NCI-H446 treated with DMSO at 0.1 percent for 48 hours (cell line): ENCODE results near the gene WASF2.
"Not testable (repeated sequence)": the region's sequence is repeated elsewhere in the genome, so short reads cannot be mapped to it uniquely, and the experiment has no call there.

Experiments
- DNase-seq: peaks from one replicate; lab custom pipeline; 2025; lab: John Stamatoyannopoulos, UW

Gene WASF2

DNA sequence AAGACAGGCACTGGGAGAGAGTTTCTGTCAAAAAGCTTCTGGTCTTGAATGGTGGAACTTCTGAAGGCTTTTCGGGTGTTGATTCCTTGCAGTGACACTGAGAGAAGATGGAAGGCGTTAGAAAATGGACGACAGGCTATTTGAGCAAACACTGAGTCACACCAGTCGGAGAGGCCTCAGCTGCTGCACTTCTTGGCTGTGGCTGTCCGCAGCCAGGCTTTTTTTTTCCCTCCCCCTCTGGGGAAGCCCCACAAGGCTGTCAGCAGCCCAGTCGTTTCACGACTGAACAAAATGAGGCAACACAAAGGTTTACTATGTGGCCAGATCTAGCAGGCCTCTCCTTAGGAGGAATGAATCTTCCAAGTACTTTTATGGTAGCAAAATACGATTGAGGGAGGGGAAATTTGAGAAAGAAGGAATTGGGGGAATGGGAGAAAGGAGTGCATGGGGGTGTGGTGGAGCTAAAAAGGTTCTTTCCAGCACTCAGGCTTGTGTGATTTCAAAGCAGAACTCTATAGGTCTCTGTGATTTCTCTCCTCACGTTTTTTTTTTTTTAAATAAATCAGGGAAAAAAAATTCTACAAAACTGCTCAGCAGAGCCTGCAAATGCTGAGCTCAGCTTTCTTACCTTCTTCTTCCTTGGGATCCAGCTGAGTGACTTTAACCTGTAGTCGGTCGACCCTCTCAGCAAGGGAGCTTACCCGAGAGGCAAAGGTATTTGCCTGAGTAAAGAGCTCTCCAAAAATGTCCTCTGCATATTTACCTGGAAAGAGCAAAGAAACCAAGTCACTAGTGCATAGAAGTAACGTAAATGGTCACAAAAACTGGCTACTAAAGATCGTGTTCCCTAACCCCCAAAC, 71.4 kb downstream of the WASF2 start:
- peak; percentile 33 for DNase-seq

DNA sequence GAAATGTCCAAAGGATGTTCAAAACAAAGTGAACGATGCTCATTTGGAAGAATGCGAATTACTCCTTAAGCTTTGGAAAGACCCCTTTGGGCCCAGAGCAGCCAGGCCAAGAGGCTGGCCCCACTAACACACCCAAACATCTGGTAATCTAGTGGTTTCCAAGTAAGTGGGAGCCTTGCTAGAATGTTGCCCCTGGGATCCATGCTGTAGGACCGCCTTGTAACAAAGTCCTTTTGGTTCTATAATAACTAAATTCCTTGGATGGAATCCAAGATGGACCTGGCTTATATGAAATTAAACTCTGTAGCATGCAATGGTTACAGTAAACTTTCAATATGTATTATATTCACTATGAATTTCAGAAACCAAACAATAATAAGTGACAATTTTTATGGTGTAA, 72.3 kb downstream of the WASF2 start:
- no peak for DNase-seq

GRCh38 chr1:27416387-27417111, 73.4 kb downstream of the WASF2 start:
- DNase-seq, result peak; percentile 53

DNA sequence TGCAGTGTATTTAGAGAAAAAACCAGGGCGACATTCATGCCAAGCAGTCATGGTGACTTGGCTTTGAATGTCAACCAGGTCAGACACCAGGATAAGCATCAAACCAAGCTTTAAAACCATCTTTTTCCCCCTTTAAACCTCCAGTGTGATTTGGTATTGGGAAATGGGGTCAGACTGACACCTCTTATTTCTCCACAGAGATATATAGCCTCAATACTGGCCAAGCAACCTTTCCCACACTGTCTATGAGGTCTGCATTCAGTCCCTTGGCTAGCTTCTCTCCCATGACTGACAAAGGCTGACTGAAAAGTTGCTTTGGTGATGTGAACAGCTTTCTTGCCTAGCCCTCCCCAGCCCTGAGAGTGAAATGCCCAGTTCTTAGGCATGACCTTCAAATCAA, 75.9 kb downstream of the WASF2 start:
- DNase-seq, result no peak

DNA sequence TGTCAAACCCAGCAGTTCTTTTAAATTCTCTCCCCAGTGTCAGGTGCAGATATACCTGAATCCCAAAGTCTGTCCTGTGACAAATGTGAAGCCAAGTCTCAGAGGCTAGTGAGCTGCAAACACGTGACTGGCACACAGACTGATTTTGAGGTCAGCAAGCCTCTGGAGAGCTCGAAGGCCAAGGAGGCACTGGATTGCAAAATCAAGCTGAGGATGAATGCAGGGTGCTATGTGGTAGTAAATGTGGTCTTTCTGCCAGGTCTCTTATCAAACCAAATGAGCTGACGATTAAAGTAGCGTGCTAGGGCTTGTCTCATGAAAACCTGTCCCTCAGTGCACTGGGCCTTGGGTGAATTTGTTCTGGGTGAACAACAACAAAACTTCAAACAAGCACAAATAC, 77.0 kb downstream of the WASF2 start:
- DNase-seq, result no peak

- DNase-seq, result no peak
These were observed 77.5 kb downstream of the WASF2 start for GRCh38 chr1:27412502-27412901.

- no peak for DNase-seq
These were observed 79.3 kb downstream of the WASF2 start for GRCh38 chr1:27410709-27411108.

DNA sequence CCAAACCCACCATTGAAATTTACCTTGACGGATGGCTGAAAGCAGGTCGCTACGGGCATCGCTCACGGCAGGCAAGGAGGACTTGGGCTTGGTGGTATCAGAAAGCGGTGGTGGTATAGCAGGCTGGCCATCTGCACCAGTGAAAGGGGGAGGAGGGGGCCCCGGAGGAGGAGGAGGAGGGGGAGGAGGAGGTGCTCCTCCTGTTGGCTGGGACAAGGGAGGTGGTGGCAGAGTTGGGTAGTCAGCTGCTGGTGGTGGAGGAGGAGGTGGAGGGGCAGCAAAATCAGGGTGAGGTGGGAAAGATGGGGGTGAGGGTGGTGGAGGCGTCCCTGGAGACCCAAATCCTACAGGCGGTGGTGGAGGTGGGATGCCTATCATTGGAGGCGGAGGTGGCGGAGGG, 80.3 kb downstream of the WASF2 start:
- DNase-seq, result no peak

DNA sequence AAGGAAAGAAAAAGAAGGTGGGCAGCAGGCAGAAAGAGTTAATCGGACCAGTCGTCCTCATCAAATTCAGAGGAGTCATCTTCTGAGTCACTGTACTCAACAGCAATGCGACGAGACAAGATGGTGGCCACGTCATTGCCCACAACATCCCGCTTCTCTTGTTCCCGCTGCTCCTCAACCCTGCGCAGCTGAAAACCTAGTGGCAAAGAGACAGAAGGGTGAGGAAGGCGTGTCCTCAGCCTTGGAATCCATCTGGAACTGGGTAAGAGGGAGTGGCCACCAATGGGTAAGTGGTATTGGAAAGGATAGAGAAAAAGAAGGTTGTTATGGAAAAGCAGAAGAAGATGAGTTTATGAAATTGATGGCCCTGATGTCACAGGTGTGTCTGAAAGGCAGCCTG, 81.8 kb downstream of the WASF2 start:
- DNase-seq, result no peak

DNA sequence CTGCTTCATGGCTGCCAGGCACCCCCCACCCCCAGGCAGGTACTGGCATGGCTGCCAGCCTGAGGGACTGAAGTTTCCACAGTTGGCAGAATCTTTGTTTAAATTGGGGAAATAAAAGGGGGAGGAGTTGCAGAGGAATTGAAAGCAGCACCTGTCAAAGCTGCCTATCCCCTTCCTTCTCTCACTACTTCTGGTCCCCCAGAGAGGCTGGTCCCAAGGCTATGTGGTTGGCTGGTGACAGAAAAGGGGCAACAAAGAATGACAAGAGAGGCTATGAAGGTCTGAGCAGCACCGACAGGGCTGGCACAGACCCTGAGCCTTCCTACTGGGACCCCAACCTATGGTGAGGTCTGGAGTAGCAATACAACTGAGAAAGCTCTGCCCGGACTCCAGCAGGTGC, 83.2 kb downstream of the WASF2 start:
- DNase-seq, result not testable (repeated sequence)

- no peak for DNase-seq
These were observed 83.6 kb downstream of the WASF2 start for GRCh38 chr1:27406362-27406680.

DNA sequence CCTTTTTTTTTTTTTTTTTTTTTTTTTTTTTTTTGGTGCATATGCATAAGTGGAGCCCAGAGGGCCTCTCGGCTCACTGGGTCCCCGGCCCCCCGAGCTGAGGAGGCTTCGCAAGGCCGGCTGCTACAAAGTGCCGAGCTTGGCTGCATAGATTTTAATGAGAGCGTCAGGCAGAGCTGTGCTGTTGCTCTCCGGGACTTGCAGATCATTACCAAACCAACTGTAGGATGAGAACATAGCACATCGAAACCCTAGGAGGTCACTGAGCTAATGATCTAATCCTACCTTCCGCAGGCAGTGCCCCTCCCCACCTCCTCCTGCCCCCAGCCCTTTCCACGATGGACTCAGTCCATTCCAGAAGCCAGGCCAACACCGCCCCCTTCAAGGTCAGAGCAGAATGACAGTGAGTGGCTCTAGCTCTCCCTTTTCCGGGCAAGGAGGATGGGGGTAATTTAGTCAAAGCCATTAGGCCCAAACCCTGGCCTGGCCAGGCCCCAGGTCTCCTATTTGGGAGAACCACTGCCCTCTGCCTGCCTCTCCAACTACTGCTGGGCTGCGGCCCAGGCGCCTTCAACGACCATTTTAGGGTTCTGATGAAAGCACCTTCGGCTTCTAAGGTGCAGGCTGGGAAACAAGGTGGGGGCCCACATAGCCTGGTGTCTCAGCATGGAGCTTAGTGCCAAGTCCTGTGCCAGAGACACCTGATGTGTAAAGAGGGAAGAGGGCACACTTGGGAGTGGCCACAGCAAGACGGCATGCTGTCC, 84.2 kb downstream of the WASF2 start:
- not testable (repeated sequence) for DNase-seq

GRCh38 chr1:27405074-27405473, 84.9 kb downstream of the WASF2 start:
- no peak for DNase-seq

DNA sequence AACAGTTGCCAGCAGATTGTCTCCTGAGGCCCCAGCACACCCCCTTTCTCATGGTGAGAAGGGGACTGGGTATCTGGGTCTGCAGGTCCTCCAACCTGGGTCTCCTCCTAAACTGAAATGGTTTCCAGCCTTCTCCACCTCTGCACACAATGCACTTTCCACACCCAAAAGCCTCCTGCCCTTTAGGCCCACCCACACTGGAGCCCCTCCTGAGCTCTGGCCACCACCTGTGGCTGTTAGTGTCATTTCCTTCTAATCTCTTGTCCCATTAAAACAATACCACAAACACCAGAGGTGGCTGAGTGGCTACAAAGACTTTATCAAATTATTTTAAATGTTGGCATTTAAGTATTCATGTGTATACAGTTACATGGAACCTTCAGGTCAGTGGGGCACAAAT, 86.0 kb downstream of the WASF2 start:
- no peak for DNase-seq

DNA sequence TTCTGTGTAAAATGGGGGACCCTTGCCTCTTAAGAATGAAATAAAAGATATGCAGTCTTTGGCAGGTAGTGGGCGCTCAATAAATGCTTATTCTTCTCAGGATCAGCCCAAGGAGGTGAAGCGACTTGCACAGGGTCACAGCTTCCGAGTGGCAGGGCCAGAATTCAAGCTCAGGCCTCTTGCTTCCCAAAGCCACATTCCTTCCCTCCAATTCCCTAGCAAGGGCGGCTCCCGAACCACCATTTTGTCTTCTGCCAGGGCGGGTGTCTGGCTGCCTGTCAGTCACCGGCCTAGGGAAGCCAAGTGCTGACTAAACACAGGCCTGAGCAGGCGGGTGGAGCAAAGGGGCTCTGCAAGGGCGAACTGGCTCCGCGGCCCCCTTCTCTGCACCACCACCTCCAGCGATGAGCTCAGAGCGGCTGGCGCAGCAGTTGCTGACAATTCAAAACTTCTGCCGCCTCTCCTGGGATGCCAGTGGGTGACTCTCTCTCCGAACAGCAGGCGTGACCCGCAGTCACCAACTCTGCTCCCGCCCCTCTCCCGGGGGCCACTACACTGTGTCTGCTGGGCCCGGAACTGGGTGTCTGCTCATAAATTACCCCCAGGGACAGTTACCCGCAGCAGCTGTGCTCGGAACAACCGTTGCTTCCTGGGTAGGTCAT, 86.8 kb downstream of the WASF2 start:
- no peak for DNase-seq

- no peak for DNase-seq
These were observed 87.6 kb downstream of the WASF2 start for GRCh38 chr1:27402349-27402754.

DNA sequence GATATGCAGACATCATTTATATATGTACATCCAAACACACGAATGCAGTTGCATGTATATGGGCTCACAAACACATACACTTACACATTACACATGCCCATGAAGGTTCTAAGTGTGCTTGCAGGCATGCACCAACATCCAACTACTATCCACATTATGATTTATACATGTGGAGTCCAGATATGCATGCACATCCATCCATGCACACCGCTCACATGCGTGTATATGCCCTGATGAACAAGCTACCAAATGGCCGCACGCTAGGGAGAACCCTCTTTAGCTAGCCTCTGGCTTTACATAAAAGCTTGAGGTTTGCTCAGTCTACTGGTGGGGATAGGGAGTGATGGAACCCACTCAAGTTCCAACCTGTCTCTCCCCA, 89.0 kb downstream of the WASF2 start:
- DNase-seq, result no peak

DNA sequence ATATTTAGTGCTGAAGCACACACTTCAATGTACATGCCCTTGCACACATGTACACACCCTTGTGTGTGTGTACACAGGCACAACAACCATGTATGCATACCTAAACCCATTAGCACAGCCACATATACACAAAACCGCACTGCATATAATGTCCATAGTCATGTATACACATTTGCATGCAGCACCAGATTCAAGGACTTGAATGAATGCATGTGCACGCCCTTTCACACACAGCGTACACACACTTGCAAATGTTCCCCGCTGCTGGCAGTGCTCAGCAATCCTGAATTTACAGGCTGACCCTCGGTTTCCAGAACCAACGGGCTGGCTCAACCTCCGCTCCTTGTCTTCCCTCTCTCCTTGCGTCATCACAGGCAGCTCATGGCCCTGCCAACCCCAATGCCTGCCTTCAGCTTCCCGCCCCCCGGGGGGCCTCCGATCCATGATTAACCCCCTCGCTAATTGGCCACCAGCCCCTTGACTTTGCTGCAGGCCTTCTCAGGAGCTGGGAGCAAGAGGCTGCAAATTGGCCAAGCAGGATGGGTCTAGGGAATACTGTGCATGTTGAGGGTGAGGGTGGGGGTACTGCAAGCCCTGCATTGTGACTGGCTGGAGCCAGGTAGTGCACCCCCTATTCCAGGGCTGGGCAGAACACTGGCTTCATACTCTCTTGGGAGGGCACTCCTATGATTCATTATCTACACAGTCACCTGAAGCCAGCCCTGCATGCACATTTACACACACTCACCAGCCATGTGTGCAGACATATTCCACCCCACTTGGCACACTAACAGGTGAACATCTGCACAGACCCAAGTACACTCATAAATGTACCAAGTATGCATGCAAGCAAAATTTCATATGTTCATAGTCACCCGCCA, 89.6 kb downstream of the WASF2 start:
- DNase-seq, result no peak

DNA sequence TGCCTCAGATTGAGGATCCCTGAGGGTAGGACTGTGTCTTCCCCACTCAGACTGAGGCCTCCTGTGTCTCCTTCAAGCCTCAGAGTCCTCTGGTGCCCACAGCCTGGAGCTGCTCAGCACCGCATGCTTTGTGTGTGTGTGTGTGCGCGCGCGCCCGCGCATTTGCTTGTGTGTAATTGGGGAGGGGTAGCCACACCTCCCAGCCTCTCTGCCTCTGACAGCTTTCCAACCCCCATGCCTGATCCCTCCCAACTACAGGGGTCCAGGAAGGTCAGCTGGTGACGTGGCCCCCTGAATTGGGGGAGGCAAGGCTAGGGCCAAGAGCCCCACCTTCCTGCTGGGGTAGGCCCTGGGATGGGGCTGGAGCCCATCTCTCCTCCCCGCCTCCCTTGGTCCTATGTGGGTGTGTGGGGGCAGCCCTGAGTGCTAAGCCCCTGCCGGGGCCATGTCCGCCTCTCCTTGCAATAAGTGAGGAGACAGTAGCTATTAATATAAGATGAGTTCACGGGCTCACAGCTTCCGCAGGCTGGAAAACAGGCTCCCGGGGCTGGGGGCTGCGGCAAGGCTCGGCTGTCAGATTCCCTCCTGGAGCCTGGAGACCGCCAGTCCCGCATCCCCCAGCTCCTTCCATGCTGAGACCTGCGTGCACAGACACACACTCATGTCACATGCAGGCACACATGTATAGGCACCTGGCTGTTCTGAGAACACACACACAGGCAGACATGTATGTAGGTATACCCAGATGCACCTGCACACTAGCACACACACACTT, 90.5 kb downstream of the WASF2 start:
- no peak for DNase-seq

- DNase-seq, result no peak
These were observed 91.4 kb downstream of the WASF2 start for GRCh38 chr1:27398405-27399149.
